HFF-Myc (cell line): ENCODE results near the gene CFAP58.
"Not testable (repeated sequence)": the region's sequence is repeated elsewhere in the genome, so short reads cannot be mapped to it uniquely, and the experiment has no call there.

Source experiments
- DNase-seq: peaks from one replicate; pipeline ENCODE4 v3.0.0-alpha.2; 2011; ENCODE audit warnings: low read depth; ENCODE audit errors: extremely low read depth
- H3K4me3 ChIP-seq: replicated peaks from 2 replicates; pipeline ENCODE4 v1.5.1; 2011; ENCODE audit warnings: low read depth, mild to moderate bottlenecking, control low read depth, low read length
- TF ChIP-seq, protein P1 (sequence below): IDR thresholded peaks from 2 replicates; pipeline ENCODE4 v1.5.1; 2012; ENCODE audit warnings: mild to moderate bottlenecking, low read depth, low read length, control low read depth; ENCODE audit errors: missing control alignments

CFAP58 gene

DNA sequence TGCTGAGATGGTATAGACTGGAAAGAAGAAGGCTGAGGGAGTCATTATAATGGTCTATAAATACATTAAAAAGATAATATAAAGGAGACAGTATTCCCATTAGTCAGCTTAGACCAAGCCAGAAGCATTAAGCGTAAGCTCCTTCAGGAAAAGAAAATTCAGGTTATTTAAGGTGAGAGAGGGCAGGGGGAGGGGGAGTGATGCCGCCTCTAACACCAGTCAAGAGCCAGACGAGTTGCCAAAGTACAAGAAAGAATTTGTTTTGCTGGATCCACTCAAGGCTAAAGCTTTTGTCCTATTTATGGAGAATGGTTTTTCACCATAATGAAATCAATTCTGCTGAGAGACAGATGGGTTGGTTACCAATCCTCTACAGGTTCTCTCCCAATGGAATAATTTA lies 99.3 kb downstream of the CFAP58 start:
- TF ChIP-seq, protein P1, sequence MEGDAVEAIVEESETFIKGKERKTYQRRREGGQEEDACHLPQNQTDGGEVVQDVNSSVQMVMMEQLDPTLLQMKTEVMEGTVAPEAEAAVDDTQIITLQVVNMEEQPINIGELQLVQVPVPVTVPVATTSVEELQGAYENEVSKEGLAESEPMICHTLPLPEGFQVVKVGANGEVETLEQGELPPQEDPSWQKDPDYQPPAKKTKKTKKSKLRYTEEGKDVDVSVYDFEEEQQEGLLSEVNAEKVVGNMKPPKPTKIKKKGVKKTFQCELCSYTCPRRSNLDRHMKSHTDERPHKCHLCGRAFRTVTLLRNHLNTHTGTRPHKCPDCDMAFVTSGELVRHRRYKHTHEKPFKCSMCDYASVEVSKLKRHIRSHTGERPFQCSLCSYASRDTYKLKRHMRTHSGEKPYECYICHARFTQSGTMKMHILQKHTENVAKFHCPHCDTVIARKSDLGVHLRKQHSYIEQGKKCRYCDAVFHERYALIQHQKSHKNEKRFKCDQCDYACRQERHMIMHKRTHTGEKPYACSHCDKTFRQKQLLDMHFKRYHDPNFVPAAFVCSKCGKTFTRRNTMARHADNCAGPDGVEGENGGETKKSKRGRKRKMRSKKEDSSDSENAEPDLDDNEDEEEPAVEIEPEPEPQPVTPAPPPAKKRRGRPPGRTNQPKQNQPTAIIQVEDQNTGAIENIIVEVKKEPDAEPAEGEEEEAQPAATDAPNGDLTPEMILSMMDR = no peak
- H3K4me3 ChIP-seq = no peak overlapping the region

DNA sequence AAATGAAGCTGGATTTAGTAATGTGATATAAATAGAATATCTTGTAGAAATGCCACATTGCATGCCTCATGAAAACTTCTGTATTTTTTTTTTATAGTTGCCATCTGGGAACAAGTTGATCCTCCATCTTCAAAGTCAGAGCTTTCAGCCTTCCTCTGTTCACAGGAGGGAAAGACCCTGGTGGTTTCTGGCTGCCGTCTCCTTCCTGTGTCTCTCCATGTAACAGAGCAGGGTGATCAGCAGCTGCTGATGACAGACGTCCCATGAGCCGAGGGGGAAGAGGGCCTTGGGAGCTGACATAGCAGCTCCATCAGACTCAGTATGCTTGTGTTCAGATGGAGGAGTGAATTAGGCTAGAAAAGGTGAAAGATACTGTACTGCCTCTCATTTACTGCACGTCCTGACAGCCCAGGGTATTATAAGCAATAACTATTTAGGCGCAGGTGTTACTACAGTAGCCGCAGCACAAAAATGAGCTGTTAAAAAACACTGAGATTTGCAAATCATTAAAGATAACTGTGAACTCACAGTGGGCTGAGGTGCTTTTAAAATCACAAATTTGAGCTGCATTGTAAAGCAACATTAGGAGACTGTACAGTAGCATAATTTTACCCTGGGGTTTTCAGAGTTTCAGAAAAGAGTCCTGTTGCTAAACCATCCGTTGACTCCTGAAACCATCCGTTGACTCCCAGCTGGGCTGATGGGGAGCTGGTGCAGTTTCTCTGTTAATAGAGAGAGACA lies 103.3 kb downstream of the CFAP58 start:
- no peak for DNase-seq
- TF ChIP-seq, protein P1 = no peak

More for the DNA sequence above, 99.3 kb downstream of the CFAP58 start:
- no peak for DNase-seq

DNA sequence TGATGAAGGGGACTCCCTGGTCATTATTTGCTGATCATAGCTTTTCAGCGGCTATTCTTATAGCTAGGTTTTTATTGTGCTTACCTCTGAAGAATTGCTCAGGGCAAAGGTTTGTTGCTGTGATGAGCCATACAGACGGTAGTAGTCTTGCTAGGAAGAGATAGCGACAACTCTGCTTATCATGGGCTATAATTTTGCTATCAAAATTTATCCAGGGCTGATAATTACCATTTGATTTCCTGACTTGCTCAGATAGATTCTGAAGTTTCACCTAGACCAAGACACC lies 103.9 kb downstream of the CFAP58 start:
- TF ChIP-seq, protein P1 = no peak

More for the DNA sequence above, 103.3 kb downstream of the CFAP58 start:
- H3K4me3 ChIP-seq = no peak overlapping the region

DNA sequence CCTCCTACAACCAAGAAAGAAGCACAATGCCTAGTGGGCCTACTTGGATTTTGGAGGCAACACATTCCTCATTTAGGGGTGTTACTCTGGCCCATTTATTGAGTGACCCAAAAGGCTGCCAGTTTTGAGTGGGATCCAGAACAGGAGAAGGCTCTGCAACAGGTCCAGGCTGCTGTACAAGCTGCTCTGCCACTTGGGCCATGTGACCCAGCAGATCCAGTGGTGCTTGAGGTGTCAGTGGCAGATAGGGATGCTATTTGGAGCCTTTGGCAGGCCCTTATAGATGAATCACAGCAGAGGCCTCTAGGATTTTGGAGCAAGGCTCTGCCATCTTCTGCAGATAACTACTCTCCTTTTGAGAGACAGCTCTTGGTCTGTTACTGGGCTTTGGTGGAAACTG lies 111.9 kb downstream of the CFAP58 start:
- not testable (repeated sequence) for DNase-seq, H3K4me3 ChIP-seq

More for the DNA sequence above, 103.9 kb downstream of the CFAP58 start:
- H3K4me3 ChIP-seq = no peak overlapping the region
- no peak for DNase-seq

DNA sequence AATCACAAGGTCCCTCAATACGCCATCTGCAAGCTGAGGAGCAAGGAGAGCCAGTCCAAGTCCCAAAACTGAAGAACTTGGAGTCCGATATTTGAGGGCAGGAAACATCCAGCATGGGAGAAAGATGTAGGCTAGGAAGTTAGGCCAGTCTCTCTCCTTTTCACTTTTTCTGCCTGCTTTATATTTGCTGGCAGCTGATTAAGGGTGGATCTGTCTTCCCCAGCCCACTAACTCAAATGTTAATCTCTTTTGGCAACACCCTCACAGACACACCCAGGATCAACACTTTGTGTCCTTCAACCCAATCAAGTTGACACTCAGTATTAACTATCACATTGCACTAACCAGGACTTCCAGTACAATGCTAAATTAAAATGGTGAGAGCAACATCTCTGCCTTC lies 115.2 kb downstream of the CFAP58 start:
- H3K4me3 ChIP-seq, DNase-seq: not testable (repeated sequence)

DNA sequence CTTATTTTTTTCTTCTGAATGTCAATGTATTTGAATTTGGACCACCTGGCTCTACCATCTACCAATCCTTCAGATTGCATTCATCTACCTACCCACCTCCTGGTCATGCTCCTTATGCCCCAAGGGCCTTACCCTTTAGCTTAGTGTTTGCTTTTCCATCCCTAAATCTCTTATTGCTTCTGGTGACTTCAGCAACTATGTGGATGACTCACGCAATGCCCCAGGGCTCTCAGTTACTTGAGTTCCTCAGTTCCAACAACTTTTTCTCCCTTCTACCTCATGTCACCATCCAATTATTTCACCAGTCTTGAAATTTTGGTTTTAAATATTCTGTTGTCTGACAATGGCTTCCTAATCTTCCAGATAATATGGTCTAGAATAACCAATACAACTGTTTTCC lies 118.9 kb downstream of the CFAP58 start:
- DNase-seq = no peak
- TF ChIP-seq, protein P1 = no peak

DNA sequence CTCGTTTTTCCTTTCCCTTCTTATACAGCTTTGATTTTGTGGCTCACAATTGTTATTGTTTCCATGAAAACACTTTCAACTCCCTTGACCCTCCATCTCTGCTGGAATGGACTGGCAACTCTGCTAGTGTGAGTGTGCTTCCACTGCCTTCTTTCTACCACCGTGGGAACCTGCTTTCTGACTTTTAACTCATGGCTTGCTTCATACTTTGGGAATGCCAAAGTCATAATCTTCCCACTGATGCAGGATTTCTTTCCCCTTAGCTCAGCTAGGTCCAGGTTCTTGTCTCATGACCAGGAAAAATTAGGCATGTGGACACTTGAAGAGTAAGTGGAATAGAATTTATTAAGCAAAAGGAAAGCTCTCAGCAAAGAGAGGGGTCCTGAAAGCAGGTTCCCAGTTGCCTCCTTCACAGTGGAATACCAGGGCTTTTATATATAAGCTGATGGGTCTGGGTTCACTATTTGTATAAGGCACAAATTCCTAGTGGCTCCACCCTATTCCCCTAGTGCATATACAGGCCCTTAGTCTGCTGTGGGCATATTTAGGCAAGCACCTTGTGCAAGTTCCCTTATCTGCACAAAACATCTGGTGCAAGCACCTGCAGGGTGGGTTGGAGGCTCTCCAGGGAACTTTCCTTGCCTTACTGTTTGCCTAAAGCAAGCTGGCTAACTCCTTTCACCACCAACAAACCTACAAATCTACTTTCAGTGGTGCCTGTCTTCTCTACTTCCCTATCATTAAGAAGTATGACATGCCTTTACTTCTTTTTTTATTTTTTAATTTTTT lies 119.5 kb downstream of the CFAP58 start:
- TF ChIP-seq, protein P1 = no peak
- no peak overlapping the region for H3K4me3 ChIP-seq
- no peak for DNase-seq

More for the DNA sequence above, 118.9 kb downstream of the CFAP58 start:
- H3K4me3 ChIP-seq = no peak overlapping the region

DNA sequence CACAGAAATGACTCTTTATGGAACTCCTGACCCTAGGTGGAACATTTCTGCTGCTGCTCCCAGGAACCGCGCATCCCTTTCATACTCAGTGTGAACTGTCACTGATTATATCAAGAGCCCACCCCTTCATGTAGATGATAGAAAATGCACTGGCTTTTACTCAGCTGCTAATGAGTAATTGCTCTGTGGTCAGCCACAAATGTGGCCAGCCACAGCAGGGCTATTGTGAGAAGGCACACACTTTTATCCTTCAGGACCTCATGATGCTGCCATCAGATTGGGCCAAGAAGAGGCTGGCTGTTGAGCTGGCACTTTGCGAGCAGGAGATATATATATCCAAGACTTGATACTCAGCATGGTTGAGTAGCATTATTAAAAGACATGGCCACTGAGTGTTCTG lies 124.7 kb downstream of the CFAP58 start:
- H3K4me3 ChIP-seq = no peak overlapping the region
- TF ChIP-seq, protein P1 = no peak
- DNase-seq = no peak
